IPS-NIHi7 (cell line): Measurements from ENCODE around the gene NFKBIZ.
"Not testable (repeated sequence)": the region's sequence is repeated elsewhere in the genome, so short reads cannot be mapped to it uniquely, and the experiment has no call there.

Experiments used
- DNase-seq: peaks from one replicate; pipeline ENCODE4 v3.0.0; 2012; ENCODE audit warnings: mixed read lengths; ENCODE audit errors: extremely low spot score

The NFKBIZ gene

DNA sequence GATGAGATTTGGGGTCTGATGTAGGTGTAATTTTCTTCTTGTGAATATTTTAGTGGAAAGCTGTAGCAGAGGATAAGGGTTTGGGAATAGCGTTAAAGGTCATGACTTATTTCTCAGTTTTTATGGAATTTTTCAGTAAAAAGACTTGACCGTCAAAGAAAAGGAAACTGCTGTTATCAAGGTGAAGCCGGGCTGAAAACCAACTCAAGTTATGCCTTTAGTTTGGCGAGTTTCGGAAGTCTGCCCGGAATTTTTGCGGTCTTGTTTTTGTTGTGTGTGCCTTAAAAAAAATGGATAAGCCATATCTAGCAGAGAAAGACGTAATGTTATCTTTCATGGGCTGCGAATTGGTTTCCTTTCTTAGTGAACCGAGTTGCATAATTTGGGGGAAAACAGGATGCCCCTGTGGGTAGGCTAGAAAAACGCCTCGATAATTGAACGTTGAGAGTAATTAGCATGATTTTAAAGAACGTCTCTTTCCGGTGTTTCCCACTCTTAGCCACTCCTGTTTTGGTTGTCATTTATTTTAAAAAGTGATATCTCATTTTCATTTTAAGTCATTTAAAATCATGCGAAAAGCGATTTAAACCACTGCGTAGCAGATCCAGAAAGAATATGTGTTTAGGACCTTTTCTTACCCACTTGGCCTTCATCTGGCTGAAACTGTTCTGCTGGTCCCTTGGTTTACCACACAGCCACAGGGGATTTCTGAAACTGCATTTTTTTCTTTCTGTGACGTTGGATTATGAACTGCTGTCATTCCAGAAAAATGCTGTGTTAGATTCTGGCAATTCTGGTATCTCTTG is 1.1 kb downstream of the NFKBIZ start:
- DNase-seq = no peak

DNA sequence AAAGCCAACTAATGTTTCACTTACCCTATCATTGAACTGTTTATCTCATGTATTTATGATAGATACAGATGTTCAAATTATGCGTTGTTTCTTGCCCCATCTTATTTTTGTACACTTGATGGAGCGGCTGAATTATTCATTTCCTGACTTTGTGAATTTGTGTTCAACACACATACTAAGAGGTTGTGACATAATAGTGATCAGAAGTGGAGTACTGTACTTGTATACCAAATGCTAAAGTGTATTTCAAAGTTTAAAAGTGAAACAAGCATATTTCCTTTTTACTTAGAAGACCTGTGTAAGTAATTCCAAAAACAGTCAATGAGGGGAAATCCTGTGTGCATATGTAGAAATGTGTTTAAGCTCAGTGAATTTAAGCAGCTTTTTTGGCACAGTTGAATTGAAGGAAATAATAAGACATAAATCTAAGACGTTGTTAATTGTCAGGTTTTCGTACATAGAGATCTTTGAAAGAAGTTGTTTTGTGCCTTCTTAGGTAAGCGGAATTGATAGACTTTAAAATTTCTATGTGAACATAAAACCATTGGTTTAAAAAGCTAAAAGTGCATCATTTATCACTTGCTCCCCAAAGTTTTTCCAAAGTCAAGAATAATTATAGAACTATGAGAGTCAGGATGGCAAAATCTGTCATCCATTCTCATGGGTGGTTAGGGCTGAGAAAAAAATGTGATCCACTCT is 1.9 kb downstream of the NFKBIZ start:
- no peak for DNase-seq

DNA sequence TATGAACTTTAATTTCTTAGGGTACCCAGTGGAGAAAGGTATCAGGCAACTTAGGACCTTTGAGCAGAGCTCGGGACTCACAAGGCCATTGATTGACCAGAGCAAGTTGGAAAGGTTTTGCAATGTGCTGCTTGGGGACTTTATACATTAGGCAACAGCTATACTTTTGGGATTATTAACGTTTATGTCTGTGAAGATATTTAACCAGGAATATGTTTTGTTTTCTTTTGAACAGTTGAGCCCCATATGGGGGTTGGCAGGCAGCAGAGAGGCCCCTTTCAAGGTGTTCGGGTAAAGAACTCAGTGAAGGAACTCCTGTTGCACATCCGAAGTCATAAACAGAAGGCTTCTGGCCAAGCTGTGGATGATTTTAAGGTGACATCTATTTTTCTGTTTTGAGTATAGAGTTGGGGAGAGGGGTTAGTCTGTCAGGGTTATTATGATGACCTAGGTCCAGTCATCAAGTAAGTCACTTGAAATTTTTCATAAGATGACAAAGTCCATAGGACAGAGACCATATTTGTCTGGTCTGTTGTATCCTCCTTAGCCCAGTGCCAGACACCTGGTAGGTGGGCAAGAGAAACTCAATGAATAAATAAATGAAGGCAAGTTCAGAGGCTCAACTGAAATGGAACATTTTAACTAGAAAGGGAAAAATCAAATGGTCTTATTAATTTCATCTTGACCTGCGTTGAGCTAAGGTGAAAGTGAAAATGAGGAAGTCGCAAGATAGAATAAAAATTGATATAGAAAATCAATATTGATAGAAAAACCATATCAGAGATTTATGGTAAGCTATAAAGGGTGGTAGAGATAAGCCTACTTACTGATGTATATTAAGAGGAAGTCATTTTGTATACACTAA is 2.8 kb downstream of the NFKBIZ start:
- DNase-seq = no peak

DNA sequence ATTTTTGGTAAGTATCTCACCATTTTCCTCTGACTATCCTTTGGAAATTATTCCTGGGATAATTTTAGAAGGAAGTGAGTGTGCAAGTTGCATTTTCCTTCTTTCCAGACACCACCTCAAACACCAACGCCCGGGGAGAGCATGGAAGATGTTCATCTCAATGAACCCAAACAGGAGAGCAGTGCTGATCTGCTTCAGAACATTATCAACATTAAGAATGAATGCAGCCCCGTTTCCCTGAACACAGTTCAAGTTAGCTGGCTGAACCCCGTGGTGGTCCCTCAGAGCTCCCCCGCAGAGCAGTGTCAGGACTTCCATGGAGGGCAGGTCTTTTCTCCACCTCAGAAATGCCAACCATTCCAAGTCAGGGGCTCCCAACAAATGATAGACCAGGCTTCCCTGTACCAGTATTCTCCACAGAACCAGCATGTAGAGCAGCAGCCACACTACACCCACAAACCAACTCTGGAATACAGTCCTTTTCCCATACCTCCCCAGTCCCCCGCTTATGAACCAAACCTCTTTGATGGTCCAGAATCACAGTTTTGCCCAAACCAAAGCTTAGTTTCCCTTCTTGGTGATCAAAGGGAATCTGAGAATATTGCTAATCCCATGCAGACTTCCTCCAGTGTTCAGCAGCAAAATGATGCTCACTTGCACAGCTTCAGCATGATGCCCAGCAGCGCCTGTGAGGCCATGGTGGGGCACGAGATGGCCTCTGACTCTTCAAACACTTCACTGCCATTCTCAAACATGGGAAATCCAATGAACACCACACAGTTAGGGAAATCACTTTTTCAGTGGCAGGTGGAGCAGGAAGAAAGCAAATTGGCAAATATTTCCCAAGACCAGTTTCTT is 3.9 kb downstream of the NFKBIZ start:
- no peak for DNase-seq

DNA sequence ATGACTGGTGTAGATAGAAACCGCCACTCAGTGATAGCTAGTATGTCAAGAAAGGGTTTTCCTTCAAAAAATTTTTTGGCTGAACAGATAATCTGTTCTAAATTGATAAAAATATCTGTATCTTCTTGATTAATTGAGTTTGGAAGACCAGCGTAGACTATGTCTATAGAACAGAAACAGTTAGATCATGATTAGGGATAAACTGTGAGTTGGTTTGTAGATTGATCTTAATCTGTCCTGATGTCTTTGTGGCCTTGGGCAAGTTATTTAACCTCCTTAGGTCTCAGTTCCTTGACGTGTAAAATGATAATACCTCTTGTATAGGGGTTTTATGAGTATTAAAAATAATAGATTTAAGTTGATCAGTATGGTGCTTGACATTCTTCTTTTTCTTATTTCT is 4.7 kb downstream of the NFKBIZ start:
- DNase-seq = no peak

DNA sequence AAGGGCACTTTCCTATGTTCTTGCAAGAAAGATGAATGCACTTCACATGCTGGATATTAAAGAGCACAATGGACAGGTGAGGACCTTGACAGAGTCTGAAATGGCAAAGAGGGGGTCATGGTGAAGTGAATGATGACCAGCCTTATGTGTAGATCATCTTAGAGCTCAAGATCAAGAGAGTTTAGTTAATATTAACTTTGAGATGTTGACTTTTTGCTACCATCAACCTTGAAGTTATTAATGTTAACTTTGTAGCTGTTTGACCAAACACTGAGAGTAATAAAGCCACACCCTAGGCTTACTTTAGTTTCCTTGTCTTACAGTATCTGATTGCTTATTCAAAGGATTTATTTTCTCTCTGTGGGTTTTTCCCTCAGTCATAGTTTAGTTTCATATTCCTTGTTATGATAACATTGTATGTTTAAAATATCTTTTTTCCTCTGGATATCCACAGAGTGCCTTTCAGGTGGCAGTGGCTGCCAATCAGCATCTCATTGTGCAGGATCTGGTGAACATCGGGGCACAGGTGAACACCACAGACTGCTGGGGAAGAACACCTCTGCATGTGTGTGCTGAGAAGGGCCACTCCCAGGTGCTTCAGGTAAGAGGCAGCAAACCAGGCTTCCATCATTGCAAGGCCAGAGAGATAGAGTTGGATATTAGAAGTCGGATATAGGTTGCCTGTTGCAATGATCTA is 5.4 kb downstream of the NFKBIZ start:
- DNase-seq = no peak

DNA sequence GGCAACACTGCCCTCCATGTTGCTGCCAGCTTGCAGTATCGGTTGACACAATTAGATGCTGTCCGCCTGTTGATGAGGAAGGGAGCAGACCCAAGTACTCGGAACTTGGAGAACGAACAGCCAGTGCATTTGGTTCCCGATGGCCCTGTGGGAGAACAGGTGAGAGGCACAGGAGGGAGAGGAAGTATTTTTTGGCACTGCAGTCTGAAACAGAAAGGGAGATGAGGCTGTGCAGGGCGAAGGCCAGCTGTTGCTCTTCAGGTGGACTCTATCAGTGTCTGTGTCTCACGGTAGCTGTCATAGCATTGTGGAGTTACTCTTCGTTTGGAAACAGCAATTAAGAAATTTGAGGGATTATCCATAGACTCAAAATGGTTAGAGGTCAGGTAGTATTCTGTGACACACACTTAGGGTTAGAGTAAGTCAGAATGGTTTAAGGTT is 8.0 kb downstream of the NFKBIZ start:
- no peak for DNase-seq

DNA sequence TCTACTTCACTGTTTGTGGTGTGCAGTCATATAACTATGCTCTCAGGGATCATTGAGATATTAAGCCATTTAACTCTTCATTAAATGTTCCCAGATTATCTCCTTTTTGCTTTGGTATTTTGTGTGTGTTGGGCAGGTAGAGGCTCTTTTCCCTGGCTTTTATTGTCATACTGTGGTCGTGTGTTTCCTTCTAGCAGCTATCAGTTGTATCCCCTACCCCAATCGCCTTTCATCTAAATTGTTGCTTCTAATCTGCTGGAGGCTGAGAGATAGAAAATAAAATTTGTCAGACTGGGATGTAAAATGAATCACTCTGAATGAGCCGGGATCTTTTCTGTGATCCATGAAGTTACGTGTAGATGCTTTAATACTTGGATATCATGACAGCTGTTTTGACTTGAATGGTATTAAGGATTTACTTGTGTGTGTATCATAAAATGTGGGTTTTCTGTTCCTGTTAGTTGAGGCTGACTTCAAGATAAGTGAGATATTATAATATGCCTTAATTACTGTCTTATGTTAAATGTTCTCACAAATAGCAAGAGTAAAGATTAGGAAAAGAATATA is 9.2 kb downstream of the NFKBIZ start:
- no peak for DNase-seq

DNA sequence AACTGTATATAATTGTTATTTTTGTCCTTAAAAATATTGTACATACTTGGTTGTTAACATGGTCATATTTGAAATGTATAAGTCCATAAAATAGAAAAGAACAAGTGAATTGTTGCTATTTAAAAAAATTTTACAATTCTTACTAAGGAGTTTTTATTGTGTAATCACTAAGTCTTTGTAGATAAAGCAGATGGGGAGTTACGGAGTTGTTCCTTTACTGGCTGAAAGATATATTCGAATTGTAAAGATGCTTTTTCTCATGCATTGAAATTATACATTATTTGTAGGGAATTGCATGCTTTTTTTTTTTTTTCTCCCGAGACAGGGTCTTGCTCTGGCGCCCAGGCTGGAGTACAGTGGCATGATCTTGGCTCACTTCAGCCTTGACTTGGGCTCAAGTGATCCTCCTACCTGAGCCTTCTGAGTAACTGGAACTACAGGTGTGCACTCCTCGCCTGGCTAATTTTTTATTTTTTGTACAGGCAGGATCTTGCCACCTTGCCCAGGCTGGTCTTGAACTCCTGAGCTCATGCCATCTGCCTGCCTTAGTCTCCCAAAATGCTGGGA is 10.7 kb downstream of the NFKBIZ start:
- no peak for DNase-seq

DNA sequence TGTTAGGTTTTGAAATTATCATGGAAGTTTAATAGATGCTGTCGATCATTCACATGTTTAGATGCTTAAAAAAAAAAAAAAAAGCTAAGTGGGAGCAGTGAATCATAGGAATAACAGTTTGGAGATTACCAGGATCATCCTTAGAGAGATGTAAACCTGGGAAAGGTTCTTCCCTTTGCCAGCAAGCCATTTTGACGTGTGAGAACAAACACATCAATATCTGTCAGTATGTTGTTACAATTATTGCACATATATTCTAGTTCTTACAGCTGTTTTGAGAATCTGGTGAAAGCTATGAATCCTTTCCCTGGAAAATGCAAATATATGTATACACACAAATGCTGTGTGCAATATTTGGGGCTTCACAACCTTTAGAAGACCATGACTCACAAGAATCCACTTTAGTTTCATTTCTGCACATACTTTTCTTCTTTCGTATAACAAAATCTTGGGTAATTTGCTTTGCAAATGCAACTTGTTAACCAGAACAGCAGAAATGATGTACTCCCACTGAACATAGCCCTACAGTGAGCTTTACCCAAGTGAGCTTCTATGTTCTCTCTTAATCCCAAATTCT is 12.0 kb downstream of the NFKBIZ start:
- DNase-seq = no peak

DNA sequence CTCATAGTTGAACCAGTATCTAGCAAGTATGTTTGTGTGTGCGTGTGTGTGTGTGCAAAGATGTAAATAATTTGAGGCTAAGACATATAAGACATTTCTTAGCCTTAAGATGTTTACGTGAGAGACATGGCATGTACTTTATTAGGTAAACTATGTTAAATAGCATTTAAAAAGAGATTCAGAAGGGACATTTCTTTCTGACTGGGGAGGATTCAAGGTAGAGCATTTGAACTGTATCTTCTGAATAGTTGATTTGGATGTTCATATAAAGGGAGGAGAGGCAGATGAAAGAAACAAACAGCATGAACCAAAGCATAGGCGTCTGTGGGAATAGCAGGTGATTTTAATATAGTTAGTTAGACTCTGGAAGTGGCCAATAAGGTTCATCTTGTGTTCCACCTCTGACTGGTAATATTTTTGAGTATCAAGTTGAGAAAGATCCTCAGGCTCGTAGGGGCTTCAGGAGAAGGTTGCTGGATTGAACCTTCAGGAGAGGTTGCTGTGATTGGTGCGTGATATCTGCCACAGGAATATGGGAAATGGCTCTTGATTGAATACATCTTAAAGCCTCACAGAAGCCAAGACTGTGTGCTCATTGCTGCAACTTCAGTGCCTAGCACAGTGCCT is 12.6 kb downstream of the NFKBIZ start:
- DNase-seq = no peak

DNA sequence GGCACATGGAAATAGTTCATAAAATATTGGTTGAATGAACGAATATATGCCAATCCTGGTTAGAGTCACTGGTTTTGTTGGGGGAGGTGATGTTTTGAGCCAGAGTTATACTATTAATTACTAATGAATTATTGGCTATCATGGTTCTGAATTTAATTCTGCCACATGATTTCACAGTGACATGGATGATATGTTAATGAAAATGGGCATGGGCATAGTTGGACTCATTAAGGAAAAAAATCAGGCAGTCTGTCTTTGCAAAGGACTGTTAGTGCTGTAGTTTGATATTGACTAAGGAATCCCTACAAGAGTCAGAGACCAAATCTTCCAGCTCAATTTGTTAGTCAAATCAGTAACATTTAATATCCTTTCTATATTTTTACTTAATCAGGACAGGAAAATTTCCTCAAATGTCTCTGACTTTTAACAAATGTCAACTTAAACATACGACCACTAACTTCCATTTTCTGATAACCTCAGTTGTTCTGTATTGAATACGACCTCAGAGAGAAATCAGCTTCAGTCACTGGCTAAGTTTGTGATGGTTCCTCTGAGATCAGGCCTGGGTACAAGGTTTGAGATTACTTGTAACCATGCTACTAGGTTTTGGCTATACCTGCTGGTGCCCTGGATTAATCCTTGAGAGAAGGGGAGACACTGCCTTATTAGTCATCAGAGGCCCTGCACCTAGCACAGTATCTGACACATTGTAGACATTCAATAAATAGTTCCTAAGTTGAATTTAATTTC is 13.3 kb downstream of the NFKBIZ start:
- no peak for DNase-seq

DNA sequence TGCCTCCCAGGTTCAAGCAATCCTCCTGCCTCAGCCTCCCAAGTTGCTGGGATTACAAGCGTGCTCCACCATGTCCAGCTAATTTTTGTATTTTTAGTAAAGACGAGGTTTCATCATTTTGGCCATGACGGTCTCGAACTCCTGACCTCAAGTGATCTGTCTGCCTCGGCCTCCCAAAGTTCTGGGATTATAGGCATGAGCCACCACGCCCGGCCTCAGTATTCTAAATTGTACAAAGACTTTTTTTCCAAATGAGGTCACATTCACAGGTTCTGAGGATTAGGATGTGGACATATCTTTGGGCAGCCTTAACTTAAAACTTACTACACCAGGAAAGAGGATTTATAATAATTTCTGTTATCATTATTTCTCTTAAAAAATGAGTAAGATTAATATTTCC is 15.6 kb downstream of the NFKBIZ start:
- DNase-seq = not testable (repeated sequence)

DNA sequence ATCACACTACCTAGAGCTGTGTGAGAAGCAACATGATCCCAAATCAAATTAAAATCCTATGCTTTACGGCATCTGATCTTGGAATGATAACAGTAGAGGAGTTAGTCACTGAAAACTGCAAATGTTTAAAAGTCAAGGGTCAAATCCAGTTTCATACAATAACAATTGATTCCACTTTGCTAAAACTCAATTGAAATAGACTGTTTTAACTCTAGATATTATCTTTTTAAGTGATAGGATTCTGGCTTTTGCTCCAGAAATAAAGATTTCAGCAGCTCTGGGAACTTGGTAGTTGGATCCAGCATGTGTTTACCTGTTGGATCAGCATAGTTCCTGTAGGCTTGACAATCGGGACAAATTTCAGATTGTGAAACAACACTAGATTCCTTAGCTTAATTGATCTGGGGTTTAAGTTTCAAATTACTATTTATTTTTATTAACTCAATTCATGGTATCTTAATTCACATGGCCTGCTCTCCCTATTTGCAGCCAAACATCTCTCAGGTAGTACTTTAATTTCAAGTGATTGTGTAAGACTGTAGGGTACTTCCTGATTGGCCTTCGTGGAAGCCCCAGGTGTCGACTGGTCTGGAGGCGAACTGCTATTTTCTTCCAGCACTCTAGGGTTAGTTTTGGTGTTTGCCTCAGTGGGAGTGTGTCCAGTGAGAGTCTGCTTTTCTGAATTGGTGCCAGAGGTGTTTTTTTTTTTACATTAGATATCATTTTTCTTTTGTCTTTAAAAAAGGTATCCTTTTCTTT is 16.6 kb downstream of the NFKBIZ start:
- DNase-seq = peak; percentile 72

DNA sequence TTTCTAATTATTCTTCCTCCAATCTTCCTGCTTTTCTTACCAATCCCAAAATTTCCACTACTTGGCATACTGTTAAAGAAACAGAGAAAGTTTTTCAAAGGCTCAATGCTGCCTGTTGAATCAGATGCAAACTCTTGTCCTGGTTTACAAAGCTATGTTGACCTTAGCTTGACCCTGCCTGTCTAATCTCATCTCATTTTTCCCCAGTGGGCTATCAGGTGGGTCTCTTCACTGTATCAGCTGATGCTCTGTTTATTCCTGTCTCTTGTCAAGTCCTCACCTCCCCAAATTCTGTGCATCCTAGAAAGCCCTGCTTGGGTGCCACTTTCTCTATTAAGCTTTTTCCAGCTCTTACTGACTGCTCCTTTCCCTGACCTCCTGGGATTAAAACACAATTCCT is 18.2 kb downstream of the NFKBIZ start:
- DNase-seq = no peak

DNA sequence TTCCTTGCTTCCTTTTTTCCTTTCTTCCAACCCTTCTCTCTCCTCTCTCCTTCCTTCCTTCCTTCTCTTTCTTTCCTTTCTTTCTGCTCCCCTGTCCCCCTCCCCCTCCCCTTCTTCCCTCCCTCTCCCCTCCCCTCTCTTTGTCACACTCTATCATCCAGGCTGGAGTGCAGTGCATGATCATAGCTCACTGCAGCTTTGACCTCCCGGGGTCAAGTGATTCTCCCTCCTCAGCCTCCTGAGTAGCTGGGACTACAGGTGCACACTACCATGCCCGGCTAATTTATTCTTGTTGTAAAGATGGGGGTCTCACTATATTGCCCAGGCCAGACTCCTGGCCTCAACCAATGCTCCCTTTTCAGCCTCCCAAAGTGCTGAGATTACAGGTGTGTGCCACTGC is 18.7 kb downstream of the NFKBIZ start:
- no peak for DNase-seq

DNA sequence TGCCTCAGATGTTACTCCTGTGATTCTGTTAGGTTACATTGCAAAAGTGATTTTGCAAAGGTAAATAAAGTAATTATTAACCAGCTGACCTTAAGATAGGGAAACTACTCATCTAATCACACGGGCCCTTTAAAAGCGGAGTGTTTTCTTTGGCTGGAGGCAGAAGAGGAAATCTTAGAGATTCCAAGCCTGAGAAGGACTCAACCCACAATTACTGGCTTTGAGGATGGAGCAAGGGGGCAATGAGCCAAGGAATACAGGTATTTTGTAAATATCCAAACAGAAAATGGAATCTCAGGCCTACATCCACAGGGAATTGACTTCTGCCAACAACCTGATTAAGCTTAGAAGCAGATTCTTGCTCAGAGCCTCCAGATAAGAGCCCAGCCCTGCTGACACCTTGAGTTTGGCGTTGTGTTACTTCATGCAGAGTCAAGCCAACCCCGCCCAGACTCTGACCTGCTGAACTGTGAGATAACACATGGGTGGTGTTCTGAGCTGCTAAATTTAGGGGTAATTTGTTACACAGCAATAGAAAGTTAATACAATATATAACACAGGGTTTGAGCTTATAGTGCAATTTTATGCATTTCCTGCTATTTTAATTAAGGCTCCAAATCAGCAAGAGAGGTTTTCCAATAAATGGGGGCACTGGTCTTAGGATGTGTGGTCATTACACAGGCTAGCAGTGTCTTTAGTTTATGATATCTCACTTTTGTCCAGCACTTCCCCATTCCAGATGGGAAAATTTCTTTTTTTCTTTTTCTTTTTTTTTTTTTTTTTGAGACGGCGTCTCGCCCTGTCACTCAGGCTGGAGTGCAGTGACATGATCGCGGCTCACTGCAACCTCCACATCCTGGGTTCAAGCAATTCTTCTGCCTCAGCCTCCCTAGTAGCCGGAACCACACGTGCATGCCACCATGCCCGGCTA is 19.5 kb downstream of the NFKBIZ start:
- no peak for DNase-seq
